ENCODE measurements around the gene SH3RF2. TPM values are rescaled to one million over a fixed set of nuclear protein-coding genes. Genes with fewer than 3 reads are reported as not detected.

Gene SH3RF2
- total and polyA plus RNA-seq, 2 donors (not counting 3 experiments of a cell fraction or from before 2014, with no cell fraction given): 0.54 to 0.84 TPM

DNA sequence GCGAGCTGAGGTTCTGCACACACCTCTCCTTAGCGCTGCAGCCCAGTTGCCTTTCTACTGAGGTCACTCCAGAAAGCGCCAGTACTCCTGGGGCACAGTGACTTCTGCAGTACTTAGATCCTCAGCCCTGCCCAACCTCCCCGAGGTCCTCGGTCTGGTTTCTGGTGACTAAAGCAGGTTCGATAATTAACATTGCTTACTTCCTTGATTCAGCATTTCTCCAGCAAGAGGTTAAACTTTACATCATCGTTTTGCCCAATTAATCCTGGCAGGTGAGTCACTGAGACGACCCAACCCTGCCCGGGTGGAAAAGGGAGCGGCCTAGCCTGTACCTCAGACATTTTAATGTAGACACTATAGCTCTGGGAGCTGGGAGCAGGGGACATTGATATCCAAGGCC is 91.4 kb downstream of the SH3RF2 start:
- intact Hi-C loops (cut with micrococcal nuclease): no loop called here
- CTCF ChIA-PET: no interaction called here

More for the DNA sequence above, 91.4 kb downstream of the SH3RF2 start:
- no peaks in the 10 kb centered on the region for H3K9me1 ChIP-seq (replicated peaks; ENCODE audit: control insufficient read depth, extremely low read depth, insufficient read depth, low read length)
- no peaks in the 10 kb centered on the region for H3K9me3 ChIP-seq (replicated peaks; ENCODE audit: control insufficient read depth, insufficient read depth, low read length)
- H3K27ac ChIP-seq (ENCODE audit: insufficient read depth, low read depth, low read length): no peak overlapping the region
- POLR2A ChIA-PET: no interaction called here
- FAIRE-seq (no peak), DNase-seq (ENCODE audit: low read depth, low spot score) (no peak)
- no peaks in the 10 kb centered on the region for H3K79me2 ChIP-seq (ENCODE audit: control insufficient read depth, insufficient read depth, low read length)
- dilution Hi-C loops (cut with MboI; ENCODE audit: extremely low pct_ligation_motif_present, low sequenced_read_pairs): no loop called here
- no peaks in the 10 kb centered on the region for H3K36me3 ChIP-seq (ENCODE audit: control insufficient read depth in 2 of 2, extremely low read depth in 1 of 2, insufficient read depth in 2 of 2, low read length in 2 of 2)
- no peaks in the 10 kb centered on the region for H3K27me3 ChIP-seq (ENCODE audit: control insufficient read depth in 2 of 2, insufficient read depth in 2 of 2, low read length in 2 of 2)
- no TSS peak for BruUV-seq (replicated peaks)
- no peak for TF ChIP-seq GATA2 (IDR thresholded peaks at IDR 0.05; ENCODE audit: insufficient read depth, insufficient read length, low read depth, low read length)
- TF ChIP-seq JUN (IDR thresholded peaks at IDR 0.05; ENCODE audit: borderline replicate concordance, insufficient read depth, insufficient read length, low read depth): no peak
- TF ChIP-seq, protein P1, sequence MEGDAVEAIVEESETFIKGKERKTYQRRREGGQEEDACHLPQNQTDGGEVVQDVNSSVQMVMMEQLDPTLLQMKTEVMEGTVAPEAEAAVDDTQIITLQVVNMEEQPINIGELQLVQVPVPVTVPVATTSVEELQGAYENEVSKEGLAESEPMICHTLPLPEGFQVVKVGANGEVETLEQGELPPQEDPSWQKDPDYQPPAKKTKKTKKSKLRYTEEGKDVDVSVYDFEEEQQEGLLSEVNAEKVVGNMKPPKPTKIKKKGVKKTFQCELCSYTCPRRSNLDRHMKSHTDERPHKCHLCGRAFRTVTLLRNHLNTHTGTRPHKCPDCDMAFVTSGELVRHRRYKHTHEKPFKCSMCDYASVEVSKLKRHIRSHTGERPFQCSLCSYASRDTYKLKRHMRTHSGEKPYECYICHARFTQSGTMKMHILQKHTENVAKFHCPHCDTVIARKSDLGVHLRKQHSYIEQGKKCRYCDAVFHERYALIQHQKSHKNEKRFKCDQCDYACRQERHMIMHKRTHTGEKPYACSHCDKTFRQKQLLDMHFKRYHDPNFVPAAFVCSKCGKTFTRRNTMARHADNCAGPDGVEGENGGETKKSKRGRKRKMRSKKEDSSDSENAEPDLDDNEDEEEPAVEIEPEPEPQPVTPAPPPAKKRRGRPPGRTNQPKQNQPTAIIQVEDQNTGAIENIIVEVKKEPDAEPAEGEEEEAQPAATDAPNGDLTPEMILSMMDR (IDR thresholded peaks at IDR 0.05; ENCODE audit: extremely low read depth in 1 of 2, insufficient read depth in 1 of 2, low read depth in 1 of 2, low read length in 2 of 2): no peak
- TF ChIP-seq EZH2 (IDR thresholded peaks at IDR 0.05; ENCODE audit: borderline replicate concordance, low read depth, low read length, severe bottlenecking): no peak
- no peak for TF ChIP-seq POLR2A (IDR thresholded peaks at IDR 0.05; ENCODE audit: low read depth, low read length)
- no peak for TF ChIP-seq FOS (IDR thresholded peaks at IDR 0.05; ENCODE audit: borderline replicate concordance, insufficient read depth, low read length)
- TF ChIP-seq POLR2AphosphoS5 (IDR thresholded peaks at IDR 0.05; ENCODE audit: insufficient read depth, low read depth, low read length): no peak
- TF ChIP-seq MAX (IDR thresholded peaks at IDR 0.05; ENCODE audit: insufficient read depth, insufficient read length): no peak
- no peak for TF ChIP-seq MYC (IDR thresholded peaks at IDR 0.05; ENCODE audit: low read depth, low read length)
- H3K4me2 ChIP-seq (ENCODE audit: insufficient read depth, low read length): no peak overlapping the region
- no peaks in the 10 kb centered on the region for H3K4me1 ChIP-seq (ENCODE audit: control insufficient read depth, extremely low read depth, insufficient read depth, low read length)
- no peak overlapping the region for H3K4me3 ChIP-seq (replicated peaks in 1 of 3; ENCODE audit: insufficient read depth in 1 of 3, low read depth in 1 of 3, low read length in 3 of 3)
- H4K20me1 ChIP-seq (replicated peaks; ENCODE audit: control insufficient read depth, extremely low read depth, insufficient read depth, low read length): no peaks in the 10 kb centered on the region
- no peak overlapping the region for H2AFZ ChIP-seq (ENCODE audit: low read depth, low read length)
- H3K9ac ChIP-seq (replicated peaks; ENCODE audit: extremely low read depth, insufficient read depth, low read length): no peak overlapping the region
